DOHH2 (cell line): ENCODE data around the gene TYK2.

ENCODE experiments used
- EZH2phosphoT487 ChIP-seq: fragments of 200-600 bp; sonication (generic); IDR thresholded peaks from 2 replicates; pipeline ENCODE4 v1.6.1; 2017; ENCODE audit warnings: borderline replicate concordance, mild to moderate bottlenecking, antibody characterized with exemption, low read length, moderate library complexity, mixed read lengths
- TF ChIP-seq, protein P1 (sequence below): fragments of 200-600 bp; sonication (generic); IDR thresholded peaks from one replicate; pipeline ENCODE4 v1.5.1; 2014; ENCODE audit warnings: antibody characterized with exemption, mild to moderate bottlenecking, low read depth, low read length; ENCODE audit not compliant: poor library complexity, severe bottlenecking

GRCh38 chr19:10388957-10389356 lies 8.6 kb upstream of the TYK2 start:
- TF ChIP-seq, protein P1, sequence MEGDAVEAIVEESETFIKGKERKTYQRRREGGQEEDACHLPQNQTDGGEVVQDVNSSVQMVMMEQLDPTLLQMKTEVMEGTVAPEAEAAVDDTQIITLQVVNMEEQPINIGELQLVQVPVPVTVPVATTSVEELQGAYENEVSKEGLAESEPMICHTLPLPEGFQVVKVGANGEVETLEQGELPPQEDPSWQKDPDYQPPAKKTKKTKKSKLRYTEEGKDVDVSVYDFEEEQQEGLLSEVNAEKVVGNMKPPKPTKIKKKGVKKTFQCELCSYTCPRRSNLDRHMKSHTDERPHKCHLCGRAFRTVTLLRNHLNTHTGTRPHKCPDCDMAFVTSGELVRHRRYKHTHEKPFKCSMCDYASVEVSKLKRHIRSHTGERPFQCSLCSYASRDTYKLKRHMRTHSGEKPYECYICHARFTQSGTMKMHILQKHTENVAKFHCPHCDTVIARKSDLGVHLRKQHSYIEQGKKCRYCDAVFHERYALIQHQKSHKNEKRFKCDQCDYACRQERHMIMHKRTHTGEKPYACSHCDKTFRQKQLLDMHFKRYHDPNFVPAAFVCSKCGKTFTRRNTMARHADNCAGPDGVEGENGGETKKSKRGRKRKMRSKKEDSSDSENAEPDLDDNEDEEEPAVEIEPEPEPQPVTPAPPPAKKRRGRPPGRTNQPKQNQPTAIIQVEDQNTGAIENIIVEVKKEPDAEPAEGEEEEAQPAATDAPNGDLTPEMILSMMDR: peak; percentile 99
- no peak for TF ChIP-seq EZH2phosphoT487
